PFSK-1 (cell line): ENCODE results near the gene KRT16.

Experiments used
- FOXP2 ChIP-seq: optimal IDR thresholded peaks from 2 replicates; pipeline ENCODE3; 2011; ENCODE audit warnings: borderline replicate concordance, control low read depth, inconsistent platforms; ENCODE audit not compliant: insufficient read depth; ENCODE audit errors: extremely low read length, extremely low read depth
- POLR2AphosphoS5 ChIP-seq: IDR thresholded peaks from 2 replicates; pipeline ENCODE4 v1.6.1; 2012; ENCODE audit warnings: low read depth, mild to moderate bottlenecking, control low read depth, low read length, moderate library complexity
- REST ChIP-seq, 2 experiments: IDR thresholded peaks; 2 replicates each; pipeline versions ENCODE4 v1.6.1 to v1.8.0; 2011 to 2012; ENCODE audit warnings: low read depth in 2 of 2, low read length in 2 of 2, control low read depth in 1 of 2, inconsistent platforms in 1 of 2, mild to moderate bottlenecking in 1 of 2, moderate library complexity in 1 of 2; ENCODE audit not compliant: insufficient read depth in 1 of 2
- SIN3A ChIP-seq: IDR thresholded peaks from 2 replicates; pipeline ENCODE4 v1.6.1; 2012; ENCODE audit warnings: mild to moderate bottlenecking, low read length, moderate library complexity, borderline replicate concordance; ENCODE audit not compliant: insufficient read depth
- TAF1 ChIP-seq: IDR thresholded peaks from 2 replicates; pipeline ENCODE4 v1.6.1; 2012; ENCODE audit warnings: low read length, control low read depth, borderline replicate concordance; ENCODE audit not compliant: insufficient read depth

- no peak for TF ChIP-seq REST (IDR thresholded peaks at IDR 0.05; ENCODE audit: insufficient read depth in 1 of 2, low read depth in 2 of 2, low read length in 2 of 2)
- TF ChIP-seq POLR2AphosphoS5: no peak
- TF ChIP-seq SIN3A: no peak
- no peak for TF ChIP-seq TAF1
- TF ChIP-seq FOXP2: no peak
These were observed 24.1 kb upstream of the KRT16 start for GRCh38 chr17:41636652-41637051.
